Transverse colon (tissue), 3 donors: Measurements from ENCODE around the gene ADGRF4.

Experiments
- EP300 ChIP-seq: sonication (generic); formaldehyde crosslinking; IDR thresholded peaks from one replicate; pipeline ENCODE4 v1.6.1; 2017; ENCODE audit warnings: antibody characterized with exemption, low read depth
- TF ChIP-seq, protein P1 (sequence below), 5 experiments: fragments of 200-600 bp in 3 of 5; fragments of 450-650 bp in 2 of 5; sonication (generic) in 3 of 5; IDR thresholded peaks; 1 replicate in 2 of 5; 2 replicates in 3 of 5; pipeline ENCODE4 v1.5.1; 2016 to 2017; ENCODE audit warnings: antibody characterized with exemption in 5 of 5, inconsistent platforms in 3 of 5, mild to moderate bottlenecking in 2 of 5, moderate library complexity in 1 of 5

DNA sequence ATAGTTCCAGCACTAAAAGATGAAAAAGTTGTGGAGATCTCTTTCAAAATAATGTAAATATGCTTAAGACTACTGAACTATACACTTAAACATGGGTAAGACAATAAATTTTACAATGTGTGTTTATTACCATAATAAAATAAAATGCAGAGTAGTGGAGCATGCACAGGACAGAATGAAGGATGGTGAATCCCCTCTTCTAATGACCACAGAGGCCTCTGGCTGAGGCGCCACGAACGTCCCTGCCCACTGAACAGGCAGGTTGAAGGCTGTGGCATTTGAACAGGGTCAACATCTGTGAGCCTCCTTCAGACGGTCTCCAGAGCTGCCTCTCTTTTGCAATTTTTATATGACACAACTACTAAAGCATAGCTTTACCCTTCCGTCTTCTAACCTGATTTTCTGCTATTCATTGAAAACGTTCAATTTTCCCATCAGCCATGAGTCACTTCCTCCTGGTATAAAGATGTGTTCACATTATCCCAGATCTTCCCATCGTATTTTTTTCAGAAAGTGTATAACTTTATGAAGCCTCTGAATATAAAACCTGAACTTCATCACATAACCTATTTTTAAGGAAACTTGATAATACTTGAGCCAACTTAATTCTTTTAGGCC, 37.8 kb downstream of the ADGRF4 start:
- TF ChIP-seq EP300: no peak
- TF ChIP-seq, protein P1, sequence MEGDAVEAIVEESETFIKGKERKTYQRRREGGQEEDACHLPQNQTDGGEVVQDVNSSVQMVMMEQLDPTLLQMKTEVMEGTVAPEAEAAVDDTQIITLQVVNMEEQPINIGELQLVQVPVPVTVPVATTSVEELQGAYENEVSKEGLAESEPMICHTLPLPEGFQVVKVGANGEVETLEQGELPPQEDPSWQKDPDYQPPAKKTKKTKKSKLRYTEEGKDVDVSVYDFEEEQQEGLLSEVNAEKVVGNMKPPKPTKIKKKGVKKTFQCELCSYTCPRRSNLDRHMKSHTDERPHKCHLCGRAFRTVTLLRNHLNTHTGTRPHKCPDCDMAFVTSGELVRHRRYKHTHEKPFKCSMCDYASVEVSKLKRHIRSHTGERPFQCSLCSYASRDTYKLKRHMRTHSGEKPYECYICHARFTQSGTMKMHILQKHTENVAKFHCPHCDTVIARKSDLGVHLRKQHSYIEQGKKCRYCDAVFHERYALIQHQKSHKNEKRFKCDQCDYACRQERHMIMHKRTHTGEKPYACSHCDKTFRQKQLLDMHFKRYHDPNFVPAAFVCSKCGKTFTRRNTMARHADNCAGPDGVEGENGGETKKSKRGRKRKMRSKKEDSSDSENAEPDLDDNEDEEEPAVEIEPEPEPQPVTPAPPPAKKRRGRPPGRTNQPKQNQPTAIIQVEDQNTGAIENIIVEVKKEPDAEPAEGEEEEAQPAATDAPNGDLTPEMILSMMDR (IDR thresholded peaks at IDR 0.05): no peak
